GM18907 (cell line): ENCODE measurements around the gene TNFAIP6.
"Not testable (repeated sequence)": the region's sequence is repeated elsewhere in the genome, so short reads cannot be mapped to it uniquely, and the experiment has no call there.

Source experiments
- ATAC-seq: cut with Tn5 transposase; IDR thresholded peaks from one replicate; pipeline ENCODE4 v1.9.1; 2021; ENCODE audit warnings: mild to moderate bottlenecking, moderate library complexity; ENCODE audit not compliant: unreplicated experiment

The TNFAIP6 gene, protein sequence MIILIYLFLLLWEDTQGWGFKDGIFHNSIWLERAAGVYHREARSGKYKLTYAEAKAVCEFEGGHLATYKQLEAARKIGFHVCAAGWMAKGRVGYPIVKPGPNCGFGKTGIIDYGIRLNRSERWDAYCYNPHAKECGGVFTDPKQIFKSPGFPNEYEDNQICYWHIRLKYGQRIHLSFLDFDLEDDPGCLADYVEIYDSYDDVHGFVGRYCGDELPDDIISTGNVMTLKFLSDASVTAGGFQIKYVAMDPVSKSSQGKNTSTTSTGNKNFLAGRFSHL

DNA sequence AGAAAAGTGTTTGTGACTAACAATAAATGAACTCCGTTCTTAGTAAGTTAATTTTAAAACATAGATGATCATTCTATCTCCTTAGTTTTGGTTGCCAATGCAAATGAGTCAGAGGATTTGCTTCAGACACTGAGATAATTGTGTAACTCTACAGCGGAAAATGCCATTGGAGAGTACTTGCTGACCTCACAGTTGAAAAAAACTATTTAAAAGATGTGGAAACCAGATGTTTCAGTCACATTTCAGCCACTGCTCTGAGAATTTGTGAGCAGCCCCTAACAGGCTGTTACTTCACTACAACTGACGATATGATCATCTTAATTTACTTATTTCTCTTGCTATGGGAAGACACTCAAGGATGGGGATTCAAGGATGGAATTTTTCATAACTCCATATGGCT lies at the start of gene TNFAIP6:
Gene TNFAIP6 (plus strand): TSS at position 234 of the 400 bp plus-strand sequence. CDS start 75 bp downstream, at position 309.
- ATAC-seq, result no peak

DNA sequence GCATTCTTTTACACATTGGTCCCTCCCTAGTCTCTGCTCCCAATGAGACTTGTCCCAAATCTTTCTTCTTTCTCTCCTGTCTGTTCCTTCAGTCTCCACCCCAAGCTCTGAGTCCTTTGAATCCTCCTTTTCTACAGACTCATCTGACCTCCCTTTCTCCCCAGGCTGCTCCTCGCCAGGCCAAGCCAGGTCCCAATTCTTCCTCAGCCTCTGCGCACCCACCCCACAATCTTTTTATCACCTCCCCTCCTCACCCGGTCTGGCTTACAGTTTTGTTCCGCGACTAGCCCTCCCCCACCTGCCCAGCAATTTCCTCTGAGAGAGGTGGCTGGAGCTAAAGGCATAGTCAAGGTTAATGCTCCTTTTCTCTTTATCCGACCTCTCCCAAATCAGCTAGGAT lies 47.1 kb upstream of the TNFAIP6 start:
- ATAC-seq, result not testable (repeated sequence)

DNA sequence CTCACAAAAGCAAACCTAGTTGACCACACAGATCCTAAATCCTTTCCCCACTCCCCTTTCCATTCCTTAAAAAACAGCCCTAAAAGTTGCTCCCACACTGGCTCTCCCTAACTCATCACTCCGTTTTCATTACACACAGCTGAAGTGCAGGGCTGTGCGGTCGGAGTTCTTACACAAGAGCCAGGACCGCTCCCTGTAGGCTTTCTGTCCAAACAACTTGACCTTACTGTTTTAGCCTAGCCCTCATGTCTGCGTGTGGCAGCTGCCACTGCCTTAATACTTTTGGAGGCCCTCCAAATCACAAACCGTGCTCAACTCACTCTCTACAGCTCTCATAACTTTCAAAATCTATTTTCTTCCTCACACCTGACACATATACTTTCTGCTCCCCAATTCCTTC lies 45.0 kb upstream of the TNFAIP6 start:
- ATAC-seq, result not testable (repeated sequence)

DNA sequence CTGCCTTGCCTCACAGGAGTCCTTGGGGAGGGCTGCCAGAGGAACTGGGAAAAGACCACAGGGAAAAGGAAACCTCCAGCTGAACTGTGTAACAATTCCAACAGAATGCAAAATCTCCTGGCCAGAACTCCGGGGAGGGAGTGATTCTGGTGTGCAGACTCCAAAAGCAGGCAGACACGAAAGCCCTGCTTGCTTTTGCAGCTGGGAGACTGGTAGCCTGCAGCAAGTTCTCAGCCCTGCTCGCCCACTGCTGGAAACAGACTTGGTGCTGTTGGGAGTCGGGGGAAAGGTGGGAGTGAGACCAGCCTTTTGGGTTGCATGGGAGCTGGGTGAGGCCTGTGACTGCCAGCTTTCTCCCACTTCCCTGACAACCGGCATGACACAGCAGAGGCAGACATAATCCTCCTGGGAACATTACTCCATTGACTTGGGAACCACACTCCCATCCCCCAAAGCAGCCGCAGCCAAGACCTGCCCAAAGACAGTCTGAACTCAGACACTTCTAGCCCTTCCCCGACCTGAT lies 42.0 kb upstream of the TNFAIP6 start:
- no peak for ATAC-seq

DNA sequence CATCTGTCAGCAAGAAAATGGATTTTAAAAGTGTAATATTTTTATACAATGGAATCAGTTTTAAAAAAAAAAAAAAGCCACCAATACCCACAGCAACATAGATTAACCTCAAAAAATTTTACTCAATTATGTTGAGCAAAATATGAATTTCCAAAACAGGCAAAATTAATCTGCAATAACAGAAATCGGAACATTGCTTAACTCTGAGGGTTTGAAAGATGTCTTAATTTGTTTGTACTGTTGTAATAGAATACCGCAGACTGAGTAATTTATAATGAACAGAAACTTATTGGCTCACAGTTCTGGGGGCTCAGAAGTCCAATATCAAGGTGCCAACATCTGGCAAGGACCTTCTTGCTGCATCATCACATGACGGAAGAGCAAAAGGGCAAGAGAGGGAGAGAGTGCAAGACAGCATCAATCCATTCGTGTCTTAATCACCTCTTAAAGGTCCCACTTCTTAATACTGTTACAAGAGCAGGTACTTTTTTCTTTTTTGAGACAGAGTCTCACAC lies 31.8 kb upstream of the TNFAIP6 start:
- ATAC-seq, result no peak

DNA sequence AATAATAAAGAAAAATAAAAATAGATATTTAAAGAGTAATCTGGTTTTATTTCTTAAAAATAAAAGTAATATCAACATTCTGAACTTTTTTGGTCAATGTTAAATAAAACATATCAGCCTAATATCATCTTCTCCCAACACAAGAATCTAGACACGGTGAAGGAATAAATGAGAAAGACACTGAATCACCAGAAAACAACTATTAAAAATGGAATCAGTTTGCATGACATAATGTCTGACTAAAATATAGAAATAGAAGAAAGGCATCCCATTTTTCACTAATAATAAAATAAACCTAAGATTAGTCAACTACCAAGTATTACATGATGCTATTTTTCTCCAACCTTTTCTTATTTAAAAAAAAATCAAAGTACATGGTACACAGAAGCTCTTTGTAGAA lies 30.8 kb upstream of the TNFAIP6 start:
- no peak for ATAC-seq

DNA sequence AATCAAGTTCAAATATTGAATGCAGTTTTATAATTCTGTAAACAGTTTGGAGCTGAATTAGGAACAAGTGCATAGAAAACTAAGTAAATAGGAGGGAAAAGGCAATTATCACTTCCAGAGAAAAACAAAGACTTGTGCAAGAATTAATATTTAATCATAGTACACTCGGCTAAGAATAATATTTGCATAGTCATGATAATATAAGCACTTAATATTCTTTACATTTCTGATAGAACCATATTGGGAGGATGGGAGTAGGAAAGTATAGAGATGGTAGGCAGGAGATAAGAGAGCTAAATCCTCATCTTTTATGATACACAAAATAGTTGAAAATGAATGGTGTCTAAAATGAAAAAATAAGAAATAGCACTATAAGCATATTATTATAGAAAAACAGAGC lies 27.4 kb upstream of the TNFAIP6 start:
- ATAC-seq, result no peak

DNA sequence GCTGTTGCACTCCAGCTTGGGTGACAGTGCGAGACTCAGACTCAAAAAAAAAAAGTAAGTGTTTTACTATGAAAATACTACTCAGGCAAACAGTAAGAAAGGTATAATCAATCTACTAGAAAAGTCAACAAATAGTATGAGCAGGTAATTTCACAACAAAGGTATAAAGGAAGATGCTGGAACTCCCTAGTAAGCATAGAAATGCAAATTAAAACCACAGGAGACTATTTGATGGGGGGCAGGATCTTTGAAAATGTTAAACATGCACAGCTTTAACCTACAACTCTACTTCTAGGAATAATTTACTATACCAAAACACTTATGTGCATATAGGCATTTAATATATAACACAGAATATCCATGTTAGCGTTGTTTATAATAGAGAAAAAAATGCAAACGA lies 24.3 kb upstream of the TNFAIP6 start:
- no peak for ATAC-seq

DNA sequence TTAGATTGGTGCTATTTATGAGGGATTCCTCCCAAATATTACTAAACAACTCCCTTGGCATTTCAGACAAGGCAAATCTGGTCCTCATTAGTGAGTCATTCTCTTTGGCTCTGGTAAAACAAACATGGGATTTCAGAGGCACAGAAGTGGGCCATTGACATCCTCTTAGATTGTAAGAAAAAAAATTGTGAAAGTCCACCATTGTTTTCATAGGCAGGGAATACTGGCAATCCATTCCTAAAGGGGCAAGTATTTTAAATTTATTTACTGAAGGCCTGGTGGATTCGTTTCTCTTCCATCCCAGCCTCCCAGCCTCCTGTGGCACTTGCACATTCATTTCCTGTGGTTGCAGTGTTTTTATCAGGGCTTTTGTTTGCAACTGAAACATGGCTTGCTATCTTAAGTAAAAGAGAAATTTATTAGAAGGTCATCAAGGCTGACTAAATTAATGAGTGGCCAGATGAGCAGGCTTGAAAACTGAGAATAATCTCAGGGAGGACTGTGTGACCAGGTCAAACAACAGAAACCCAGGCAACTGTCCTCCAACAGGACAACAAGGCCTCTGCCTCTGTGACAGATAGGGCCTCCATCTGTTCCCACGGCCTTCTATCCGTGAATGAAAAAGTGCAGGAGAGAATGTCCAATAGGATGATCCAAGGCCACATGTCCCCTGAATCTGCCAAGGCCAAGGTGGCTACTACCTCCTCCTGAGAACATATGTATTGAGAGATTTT lies 23.1 kb upstream of the TNFAIP6 start:
- ATAC-seq, result no peak

DNA sequence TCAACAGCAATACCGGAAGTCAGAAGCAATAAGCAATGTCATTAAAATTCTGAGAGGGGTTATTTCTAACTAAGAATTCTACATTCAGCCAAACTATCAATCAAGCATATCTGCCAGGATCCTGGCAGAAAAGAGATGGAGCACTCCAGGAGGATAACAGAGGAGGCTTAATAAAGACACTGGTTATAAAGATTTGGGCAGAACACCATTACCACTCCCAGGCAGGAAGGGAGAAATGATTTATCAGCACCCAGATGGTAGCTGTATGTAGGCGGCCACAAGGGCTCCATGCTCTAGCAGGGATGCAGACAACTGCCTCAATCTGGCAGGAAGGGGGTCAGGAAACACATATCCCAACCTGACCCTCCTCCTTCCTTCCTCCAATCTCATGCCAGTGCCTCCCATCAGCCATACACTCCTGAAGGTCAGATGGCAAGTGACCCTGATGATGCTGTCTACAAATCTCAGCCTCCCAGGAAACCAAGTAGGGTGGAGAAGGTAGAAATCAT lies 20.5 kb upstream of the TNFAIP6 start:
- no peak for ATAC-seq

DNA sequence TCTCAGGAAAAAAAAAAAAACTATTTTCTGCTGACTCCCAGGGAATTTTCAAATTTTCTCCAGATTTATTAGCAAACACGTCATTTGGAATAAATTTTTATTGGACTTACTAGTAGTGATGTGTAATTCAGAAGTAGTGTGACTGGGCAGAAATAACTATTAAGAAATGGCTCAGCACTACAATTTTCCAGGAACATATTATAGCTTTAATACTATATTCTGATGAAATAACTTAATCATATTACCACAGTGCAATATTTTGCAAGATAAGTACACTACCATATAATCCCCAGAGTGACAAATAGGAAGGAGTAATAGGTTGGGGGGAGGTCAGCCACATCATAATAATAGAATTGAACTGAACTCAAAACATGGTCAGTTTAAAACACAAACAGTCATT lies 19.7 kb upstream of the TNFAIP6 start:
- ATAC-seq, result no peak

DNA sequence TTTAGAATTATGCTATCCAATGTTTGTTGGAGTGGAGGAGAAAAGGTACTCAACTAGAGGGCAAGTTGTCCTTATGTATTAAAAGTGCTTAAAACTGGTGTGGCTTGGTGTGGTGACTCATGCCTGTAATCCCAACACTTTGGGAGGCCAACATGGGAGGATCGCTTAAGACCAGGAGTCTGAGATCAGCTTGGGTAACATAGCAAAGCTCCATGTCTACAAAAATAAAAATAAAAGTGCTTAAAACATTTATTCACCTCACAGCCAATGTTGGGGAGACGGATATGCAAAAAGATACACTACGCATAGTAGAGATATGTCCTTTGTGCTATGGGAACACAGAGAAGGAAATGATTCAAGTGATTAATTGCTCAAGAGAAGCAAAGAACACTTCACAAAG lies 19.3 kb upstream of the TNFAIP6 start:
- ATAC-seq, result no peak

DNA sequence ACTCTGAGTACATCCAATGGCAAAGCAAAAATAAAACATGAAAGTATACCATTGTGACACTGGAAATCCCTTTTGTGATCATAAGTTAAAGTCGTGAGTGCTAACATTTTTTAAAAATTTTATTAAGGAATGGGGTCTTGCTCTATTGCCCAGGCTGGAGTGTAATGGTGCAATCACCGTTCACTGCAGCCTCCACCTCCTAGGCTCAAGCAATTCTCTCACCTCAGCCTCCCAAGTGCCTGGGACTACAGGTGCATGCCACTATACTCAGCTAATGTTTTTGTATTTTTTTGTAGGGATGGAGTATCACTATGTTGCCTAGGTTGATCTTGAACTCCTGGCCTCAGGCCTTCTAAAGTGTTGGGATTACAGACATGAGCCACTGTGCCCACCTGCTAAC lies 14.3 kb upstream of the TNFAIP6 start:
- ATAC-seq, result no peak

DNA sequence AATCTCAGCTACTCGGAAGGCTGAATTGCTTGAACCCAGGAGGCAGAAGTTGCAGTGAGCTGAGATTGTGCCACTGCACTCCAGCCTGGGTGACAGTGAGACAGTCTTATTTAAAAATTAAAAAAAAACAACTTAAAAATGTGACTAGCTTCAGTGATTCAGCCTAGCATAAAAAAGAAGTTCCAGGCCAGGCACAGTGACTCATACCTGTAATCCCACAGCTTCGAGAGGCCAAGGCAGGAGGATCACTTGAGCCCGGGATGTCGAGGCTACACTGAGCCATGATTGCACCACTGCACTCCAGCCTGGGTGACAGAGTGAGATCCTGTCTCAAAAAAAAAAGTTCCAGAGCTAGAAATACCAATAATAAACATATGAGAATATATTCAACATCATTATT lies 13.2 kb upstream of the TNFAIP6 start:
- not testable (repeated sequence) for ATAC-seq

DNA sequence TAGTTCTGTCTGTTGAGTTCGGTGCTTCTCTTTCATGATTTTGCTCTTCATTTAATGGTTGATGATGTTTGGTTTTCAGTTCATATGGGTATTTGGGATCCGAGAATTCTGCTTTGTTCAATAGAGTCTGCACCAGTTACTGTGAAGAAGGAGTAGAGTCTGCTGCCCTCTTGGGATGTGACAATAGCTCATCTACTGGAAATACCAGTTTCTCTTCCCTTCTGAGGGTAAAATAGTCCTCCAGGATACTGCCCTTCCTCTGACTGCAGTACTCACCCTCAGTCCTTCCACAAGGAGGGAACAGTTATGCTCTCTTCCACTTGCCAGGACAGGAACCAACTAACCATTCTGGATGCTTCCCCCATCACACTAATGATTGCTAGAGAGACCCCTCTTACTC lies 12.5 kb upstream of the TNFAIP6 start:
- no peak for ATAC-seq

DNA sequence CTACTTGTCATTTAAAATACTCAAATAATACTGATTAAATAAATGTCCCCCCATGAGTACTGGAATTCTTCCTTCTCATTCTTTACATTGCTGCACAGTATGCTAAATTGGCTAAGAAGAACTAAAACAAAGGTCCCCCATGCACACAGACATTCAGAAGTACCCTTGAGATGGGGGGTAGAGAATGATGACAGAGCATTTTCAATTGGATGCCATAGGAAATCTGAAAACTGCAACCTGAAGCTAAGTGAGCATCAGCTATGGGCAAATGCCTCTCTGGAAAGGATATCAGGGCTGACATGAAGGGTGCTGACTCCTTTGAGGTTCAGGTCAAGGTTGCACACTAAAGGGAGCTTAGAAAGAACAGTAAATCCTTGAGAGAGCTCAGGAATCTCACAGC lies 10.1 kb upstream of the TNFAIP6 start:
- no peak for ATAC-seq

DNA sequence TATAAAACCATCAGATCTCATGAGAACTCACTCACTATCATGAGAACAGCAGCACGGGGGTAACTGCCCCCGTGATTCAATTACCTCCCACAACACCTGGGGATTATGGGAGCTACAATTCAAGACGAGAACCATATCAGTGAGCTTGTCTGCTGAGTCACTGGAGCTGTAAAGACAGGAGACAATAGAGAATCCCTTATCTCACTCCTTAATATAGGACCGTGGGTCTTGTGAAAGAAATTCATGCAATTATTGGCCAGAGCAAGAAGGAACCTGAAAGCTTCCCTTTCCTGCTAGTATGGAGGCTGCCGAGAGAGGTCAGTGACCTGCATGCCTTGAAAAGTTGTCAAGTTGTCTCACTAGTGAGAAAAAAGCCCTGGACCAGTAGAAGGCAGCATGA lies 9.5 kb upstream of the TNFAIP6 start:
- ATAC-seq, result no peak

DNA sequence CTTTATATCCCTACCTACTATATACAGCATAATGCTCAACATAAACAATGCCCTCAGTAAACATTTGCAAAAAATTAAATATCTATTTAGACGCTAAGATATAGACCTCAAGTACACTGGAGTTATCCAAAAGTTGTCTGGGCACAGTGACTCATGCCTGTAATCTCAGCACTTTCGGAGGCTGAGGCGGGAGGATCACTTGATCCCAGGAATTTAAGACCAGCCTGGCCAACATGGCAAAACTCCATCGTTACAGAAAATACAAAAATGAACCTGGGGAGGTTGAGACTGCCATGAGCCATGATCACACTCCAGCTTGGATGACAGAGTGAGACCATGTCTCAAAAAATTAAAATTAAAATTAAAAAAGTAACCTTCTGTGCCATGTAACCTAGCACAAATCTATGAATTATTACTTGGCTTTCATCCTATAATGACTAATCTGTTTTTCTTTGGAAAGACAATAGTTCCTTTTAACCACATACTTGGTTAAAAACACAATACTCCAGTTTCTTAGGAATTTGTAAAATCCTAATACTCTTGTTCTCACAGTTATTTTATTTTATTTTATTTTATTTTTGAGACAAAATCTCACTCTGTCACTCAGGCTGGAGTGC lies 6.7 kb upstream of the TNFAIP6 start:
- ATAC-seq, result no peak

DNA sequence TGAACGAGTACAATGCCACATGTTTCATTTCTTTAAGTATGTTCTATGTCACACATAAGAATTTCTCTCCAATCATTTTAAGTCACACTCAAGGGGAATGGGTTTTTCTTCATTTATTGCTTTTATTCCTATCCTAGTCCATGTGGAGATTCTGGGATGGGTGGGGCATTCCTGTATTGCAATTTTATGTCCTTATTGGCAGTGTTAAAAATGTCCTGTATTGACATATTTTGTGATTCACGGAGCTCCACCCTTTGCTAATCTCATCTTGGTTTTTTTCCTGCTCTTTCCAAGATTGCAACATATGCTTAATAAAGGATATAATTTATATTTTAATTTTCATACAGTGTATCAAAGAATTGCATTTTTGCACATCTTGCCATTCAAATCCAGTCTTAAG lies 3.4 kb upstream of the TNFAIP6 start:
- no peak for ATAC-seq

DNA sequence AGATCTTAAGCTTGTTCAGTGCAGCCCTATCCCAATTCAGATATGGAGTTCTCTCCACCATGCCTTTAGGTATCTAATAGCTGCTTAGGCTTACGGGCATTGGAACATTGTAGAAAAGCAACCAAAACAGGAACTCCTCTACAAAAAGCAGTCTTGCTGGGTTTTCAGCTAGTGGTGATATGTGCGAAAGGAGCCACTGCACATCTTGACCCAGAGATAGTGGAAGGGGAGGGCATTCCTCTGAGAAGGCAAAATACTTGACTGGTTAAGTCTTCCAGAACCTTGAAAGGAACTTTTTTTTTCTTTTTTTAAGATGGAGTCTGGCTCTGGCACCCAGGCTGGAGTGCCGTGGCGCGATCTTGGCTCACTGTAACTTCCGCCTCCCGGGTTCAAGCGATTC lies 2.6 kb upstream of the TNFAIP6 start:
- no peak for ATAC-seq

DNA sequence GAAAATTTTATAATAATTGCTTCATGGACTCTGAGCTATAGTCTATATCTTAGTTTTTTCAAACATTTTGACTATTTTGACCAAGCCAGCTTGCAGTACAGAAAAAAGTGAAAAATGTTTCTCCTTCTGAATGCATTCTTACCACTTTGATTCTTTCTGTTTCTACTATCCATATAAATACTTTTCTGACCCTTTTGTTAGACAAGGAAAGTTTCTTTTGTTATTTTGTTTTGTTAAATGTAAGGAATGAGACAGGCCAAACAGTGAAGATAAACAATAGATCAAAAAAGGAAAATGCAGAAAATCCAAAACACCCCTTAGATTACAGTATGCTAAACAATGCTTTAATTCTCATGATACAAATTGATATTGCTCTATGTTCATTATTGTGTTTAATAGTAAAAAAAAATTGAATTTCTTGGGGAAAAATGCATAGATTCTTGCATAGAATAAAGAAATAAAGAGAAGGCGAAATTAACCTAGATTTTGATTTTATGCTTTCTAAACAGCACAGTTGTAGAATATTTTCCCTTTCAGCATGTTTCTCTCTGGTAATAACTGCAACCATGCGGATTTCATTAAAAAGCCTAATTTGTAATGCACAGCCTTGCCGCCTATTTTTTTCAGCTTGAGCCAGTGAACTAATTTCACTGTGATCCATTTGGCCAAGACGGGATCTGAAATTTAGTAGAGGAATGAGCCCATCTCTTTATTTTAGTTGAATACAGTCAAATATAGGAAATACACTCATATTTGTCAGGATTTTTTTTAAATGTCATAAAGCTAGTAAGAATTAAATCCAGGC lies 976 bp downstream of the TNFAIP6 start:
- no peak for ATAC-seq
